GM21390 (cell line): Measurements from ENCODE around the gene MVD.

Source experiments
- ATAC-seq: cut with Tn5 transposase; IDR thresholded peaks from one replicate; pipeline ENCODE4 v1.9.1; 2021; ENCODE audit not compliant: unreplicated experiment

MVD gene

GRCh38 chr16:88630433-88630832, 32.5 kb downstream of the MVD start:
- no peak for ATAC-seq

GRCh38 chr16:88629835-88630234, 33.1 kb downstream of the MVD start:
- no peak for ATAC-seq

GRCh38 chr16:88628512-88628974, 34.3 kb downstream of the MVD start:
- ATAC-seq, result no peak

- ATAC-seq, result no peak
These were observed 35.1 kb downstream of the MVD start for GRCh38 chr16:88627531-88628411.

DNA sequence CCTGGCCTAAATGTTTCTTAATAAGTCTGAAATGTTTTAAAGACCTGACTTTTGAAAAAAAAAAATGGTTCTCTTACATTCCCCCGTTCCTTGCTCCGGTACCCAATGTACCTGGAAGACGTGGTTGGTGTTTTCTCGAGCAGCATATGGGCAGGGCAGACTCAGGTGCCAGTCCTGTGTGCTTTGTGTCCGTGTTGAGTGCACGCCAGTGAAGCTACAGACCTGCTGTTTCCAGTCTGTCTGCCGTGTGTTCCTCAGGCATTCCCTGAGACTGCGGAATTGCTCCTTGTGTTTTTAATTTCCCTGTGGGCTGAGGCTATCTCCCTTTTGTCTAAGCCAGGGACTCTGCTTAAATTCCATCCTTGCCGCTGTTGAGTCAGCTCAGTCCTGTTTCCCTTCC, 36.2 kb downstream of the MVD start:
- no peak for ATAC-seq

DNA sequence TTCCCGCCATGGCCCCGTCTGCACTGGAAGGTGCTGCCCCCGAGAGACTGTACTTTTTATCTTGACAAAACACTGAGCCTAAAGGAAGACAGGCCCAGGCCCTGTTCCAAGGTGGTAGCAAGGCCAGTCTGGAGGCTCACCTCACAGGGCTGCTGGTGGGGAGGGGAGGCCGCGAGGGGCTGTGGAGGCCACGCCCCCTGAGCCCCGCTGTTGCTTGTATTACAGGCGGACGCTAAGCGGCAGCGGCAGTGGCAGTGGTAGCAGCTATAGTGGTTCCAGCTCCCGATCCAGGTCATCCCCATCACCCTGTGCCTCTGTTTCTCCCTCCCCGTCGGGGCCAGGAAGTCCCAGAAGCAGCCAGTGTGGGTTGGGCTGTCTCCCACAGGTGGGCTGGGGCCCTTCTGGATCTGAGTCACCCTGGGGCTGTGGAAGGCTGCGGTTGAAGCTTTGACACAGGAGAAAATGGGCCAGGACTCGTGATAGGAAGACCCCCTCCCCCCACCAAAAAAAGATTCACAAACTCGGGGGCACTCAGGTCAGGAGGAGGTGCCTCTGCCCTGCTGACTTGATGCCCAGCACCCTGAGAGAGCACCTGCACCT, 37.8 kb downstream of the MVD start:
- ATAC-seq, result no peak

DNA sequence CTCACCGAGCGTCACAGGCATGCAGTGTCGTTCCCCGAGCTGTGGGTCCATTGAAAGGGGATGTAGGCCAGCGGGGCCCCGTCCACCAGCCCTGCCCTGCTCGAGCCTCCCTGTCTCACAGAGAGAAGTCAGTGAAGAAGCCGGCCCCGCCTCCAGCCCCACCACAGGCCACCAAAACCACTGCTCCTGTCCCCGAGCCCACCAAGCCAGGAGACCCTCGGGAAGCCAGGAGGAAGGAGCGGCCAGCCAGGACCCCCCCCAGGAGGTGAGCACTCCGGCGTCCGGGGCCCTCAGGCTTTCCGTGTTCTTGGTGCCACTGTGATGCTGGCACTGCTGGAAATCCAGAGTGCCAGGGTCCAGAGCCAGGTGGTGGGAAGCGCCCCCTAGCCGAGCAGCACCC, 38.4 kb downstream of the MVD start:
- no peak for ATAC-seq

GRCh38 chr16:88623858-88624257, 39.0 kb downstream of the MVD start:
- no peak for ATAC-seq

DNA sequence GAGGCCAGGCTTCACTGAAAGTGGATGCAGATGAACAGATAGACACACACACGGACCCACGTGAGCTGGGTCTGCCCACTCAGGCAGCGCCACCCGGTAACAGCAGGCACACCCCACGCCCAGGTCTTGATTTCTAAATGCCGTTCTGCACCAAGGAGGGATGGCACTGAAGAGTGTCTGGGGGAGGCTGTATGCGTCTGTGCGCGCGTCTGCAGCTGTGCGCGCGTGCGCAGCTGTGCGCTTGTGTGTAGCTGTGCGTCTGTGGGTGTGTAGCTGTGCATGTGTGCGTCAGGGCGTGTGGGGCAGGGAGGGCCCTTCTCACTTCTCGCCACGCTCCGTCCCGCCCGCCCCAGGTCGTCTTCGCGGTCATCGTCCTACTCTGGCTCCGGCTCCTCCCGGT, 40.0 kb downstream of the MVD start:
- ATAC-seq, result no peak

GRCh38 chr16:88622125-88622524, 40.8 kb downstream of the MVD start:
- no peak for ATAC-seq

GRCh38 chr16:88619859-88620815, 42.8 kb downstream of the MVD start:
- ATAC-seq, result no peak

- ATAC-seq, result no peak
These were observed 43.8 kb downstream of the MVD start for GRCh38 chr16:88618956-88619667.

DNA sequence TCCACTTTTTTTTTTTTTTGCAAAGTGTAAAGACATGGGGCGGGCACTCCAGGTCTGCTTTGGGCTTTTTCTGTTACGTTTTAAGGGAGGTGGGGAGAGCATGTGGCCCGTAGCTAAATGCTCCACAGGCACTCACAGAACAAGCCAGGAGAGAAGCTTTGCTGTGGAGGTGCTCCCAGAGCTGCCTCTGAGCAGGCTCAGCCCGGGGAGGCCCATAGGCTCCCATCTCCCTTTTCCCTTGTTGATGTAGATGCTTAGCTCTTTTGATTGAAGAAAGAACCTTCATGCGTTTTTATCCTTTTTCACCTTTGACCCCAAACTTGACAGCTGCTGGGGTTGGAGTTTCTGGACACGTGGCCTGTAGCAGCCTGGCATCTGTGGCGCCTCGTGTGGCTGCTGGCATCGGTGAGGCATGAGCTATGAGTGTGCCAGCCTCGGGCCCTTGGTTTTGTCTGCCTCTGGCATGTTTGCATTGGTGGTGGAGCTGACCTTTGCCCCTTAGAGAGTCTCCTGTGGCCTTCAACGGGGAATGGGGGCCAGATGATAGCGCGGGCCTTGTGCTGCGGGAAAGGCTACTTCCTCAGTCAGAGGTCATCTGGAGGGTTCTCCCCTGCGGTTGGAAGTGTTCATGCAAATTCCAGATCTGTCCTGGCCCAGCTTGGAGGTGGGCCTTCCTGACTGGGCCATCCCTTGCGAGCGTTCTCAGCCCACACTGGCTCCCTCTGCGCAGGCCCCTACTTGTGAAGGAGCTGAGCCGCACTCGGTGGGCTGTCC, 44.5 kb downstream of the MVD start:
- no peak for ATAC-seq

- ATAC-seq, result no peak
These were observed 45.4 kb downstream of the MVD start for GRCh38 chr16:88617268-88618031.

DNA sequence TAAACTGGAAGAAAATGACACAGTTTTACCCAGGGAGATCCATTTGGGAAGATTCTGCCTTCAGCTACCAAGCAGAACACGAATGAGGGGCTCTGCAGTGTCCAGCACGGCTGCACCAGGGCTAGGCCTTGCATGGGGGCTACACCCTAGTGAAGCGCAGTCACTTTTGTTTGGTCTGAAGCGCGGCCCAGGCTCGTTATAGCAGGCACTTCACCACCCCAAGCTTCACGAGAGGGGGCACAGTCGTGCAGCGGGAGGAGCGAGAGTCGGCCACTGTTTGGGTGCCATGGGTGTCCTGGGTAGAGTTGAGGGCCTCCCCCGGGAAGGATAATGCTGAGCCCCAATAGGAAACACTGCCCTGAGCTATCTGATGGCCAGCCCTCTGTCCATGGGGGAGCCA, 46.2 kb downstream of the MVD start:
- no peak for ATAC-seq

GRCh38 chr16:88616320-88616719, 46.6 kb downstream of the MVD start:
- no peak for ATAC-seq

- ATAC-seq, result no peak
These were observed 47.9 kb downstream of the MVD start for GRCh38 chr16:88614818-88615580.
